HEK293T (cell line): ENCODE data around the gene PIEZO2.

ENCODE experiments used
- ARNT ChIP-seq: fragments of 450-650 bp; IDR thresholded peaks from 2 replicates; pipeline ENCODE4 v1.6.1; 2017; ENCODE audit warnings: mild to moderate bottlenecking
- BHLHE40 ChIP-seq: fragments of 450-650 bp; IDR thresholded peaks from 2 replicates; pipeline ENCODE4 v1.6.1; 2016; ENCODE audit warnings: mild to moderate bottlenecking, moderate library complexity, borderline replicate concordance
- ELF4 ChIP-seq: fragments of 450-650 bp; IDR thresholded peaks from 2 replicates; pipeline ENCODE4 v1.6.1; 2017; ENCODE audit warnings: antibody characterized with exemption
- FOXA1 ChIP-seq: fragments of 450-650 bp; IDR thresholded peaks from 2 replicates; pipeline ENCODE4 v1.6.1; 2016; ENCODE audit warnings: mild to moderate bottlenecking
- FOXK2 ChIP-seq: fragments of 450-650 bp; IDR thresholded peaks from 2 replicates; pipeline ENCODE4 v1.6.1; 2016; ENCODE audit warnings: mild to moderate bottlenecking
- FOXM1 ChIP-seq: fragments of 450-650 bp; IDR thresholded peaks from 2 replicates; pipeline ENCODE4 v1.6.1; 2017; ENCODE audit warnings: mild to moderate bottlenecking, borderline replicate concordance
- LEF1 ChIP-seq: fragments of 450-650 bp; IDR thresholded peaks from 2 replicates; pipeline ENCODE4 v1.6.1; 2017; ENCODE audit warnings: mild to moderate bottlenecking, borderline replicate concordance
- NFRKB ChIP-seq: fragments of 450-650 bp; IDR thresholded peaks from 2 replicates; pipeline ENCODE4 v1.6.1; 2016; ENCODE audit warnings: mild to moderate bottlenecking, moderate library complexity
- SP1 ChIP-seq: fragments of 450-650 bp; IDR thresholded peaks from 2 replicates; pipeline ENCODE4 v1.6.1; 2017
- SUZ12 ChIP-seq: fragments of 450-650 bp; IDR thresholded peaks from 2 replicates; pipeline ENCODE4 v1.6.1; 2016; ENCODE audit warnings: mild to moderate bottlenecking
- ZNF384 ChIP-seq: fragments of 450-650 bp; IDR thresholded peaks from 2 replicates; pipeline ENCODE4 v1.6.1; 2016
- TF ChIP-seq, protein P1 (sequence below): fragments of 450-650 bp; IDR thresholded peaks from 2 replicates; pipeline ENCODE4 v1.6.1; 2016

DNA sequence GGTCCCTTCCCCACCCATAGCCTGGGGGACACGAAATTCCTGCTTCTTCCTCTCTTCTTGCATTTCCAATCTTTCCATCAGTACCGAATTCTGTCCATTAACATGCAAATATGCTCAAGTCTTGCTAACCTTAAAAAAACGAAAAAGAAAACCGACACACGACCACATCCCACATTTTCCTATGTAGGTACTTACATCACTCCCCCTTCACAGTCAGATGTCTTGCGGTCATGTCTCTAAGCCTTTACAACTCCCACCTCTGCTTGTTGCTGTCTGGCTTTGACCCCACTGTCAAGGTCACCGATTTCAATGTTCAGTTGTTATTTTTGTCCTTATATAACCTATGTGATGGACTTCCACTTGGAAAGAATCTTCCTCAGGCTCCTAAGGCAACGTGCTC lies 404.1 kb downstream of the PIEZO2 start:
- TF ChIP-seq ELF4: no peak
- TF ChIP-seq ZNF384: no peak
- TF ChIP-seq FOXM1: no peak
- no peak for TF ChIP-seq FOXK2
- no peak for TF ChIP-seq NFRKB
- TF ChIP-seq FOXA1: no peak
- TF ChIP-seq SUZ12: no peak
- TF ChIP-seq BHLHE40: no peak
- TF ChIP-seq ARNT: no peak
- TF ChIP-seq SP1: no peak
- no peak for TF ChIP-seq LEF1
- TF ChIP-seq, protein P1, sequence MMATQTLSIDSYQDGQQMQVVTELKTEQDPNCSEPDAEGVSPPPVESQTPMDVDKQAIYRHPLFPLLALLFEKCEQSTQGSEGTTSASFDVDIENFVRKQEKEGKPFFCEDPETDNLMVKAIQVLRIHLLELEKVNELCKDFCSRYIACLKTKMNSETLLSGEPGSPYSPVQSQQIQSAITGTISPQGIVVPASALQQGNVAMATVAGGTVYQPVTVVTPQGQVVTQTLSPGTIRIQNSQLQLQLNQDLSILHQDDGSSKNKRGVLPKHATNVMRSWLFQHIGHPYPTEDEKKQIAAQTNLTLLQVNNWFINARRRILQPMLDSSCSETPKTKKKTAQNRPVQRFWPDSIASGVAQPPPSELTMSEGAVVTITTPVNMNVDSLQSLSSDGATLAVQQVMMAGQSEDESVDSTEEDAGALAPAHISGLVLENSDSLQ: no peak
